IPS DF 6.9 (cell line): ENCODE results near the gene GPC1.

ENCODE experiments used
- DNase-seq: peaks from one replicate; pipeline ENCODE4 v3.0.0-alpha.2; 2013; ENCODE audit warnings: low read depth, low spot score
- H3K27ac ChIP-seq: one replicate; pipeline ENCODE4 v1.5.1; 2013; ENCODE audit warnings: low read length, control low read depth
- H3K27me3 ChIP-seq: 2 replicates; pipeline ENCODE4 v1.6.1; 2013; ENCODE audit warnings: mild to moderate bottlenecking, low read length; ENCODE audit not compliant: control insufficient read depth, insufficient read depth
- H3K36me3 ChIP-seq: 2 replicates; pipeline ENCODE4 v1.6.1; 2013; ENCODE audit warnings: low read length; ENCODE audit not compliant: control insufficient read depth, insufficient read depth
- H3K4me1 ChIP-seq: 2 replicates; pipeline ENCODE4 v1.6.1; 2013; ENCODE audit warnings: low read length; ENCODE audit not compliant: control insufficient read depth, insufficient read depth
- H3K4me3 ChIP-seq: 2 replicates; pipeline ENCODE4 v1.5.1; 2013; ENCODE audit warnings: mild to moderate bottlenecking, low read length
- H3K9me3 ChIP-seq: 2 replicates; pipeline ENCODE4 v1.6.1; 2013; ENCODE audit warnings: low read length, inconsistent platforms; ENCODE audit not compliant: control insufficient read depth, insufficient read depth
- WGBS: extraction: QIAGEN DNeasy Blood & Tissue Kit; methylation state at CpG from one replicate; pipeline ENCODE4 v1.1.7; 2013; ENCODE audit warnings: mixed read lengths, missing lambda C conversion rate; ENCODE audit not compliant: insufficient read length, insufficient coverage; 5-methylcytosine and 5-hydroxymethylcytosine counted together

Gene GPC1

DNA sequence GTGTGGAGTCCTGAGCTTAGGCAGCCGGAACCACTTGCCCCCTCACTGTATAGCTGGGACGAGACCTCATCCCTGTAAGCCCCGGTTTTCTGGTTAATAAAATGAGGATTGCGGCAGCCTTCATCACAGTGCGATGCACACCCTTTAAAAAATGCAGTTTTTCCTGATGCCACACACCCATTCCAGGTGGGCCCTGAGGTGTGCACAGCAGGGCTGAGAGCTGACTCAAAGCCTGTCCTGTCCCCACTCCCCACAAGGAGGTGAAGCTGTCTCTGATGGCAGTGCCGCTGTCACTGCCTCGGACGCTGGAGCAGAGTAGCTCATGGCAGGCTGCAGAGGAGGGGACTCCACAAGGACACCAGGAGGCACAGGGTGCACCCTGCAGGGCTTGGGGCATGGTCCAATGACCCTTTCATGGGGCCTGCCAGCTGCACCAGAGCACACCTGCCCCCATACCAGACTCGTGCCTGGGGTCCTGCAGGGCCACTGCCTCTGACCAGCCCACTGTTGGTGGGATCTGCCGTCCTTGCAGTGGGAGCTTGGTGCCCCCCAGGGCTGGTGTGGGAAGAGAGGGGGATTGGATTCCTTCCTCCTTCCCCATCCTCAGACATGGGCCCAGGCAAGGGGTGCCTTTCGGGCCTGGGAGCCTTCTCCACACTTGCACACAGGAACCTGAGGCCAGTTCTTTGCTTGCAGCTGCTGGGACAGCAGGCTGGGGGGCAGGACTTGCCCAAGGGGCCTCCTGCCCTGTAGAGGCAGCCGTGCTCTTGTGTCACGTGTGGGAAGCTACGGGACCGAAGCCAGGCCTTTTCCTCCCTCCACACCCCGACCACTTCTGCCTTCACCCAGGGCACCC is 22.8 kb downstream of the GPC1 start:
- Histone ChIP-seq H3K36me3 (no peaks in the 10 kb centered on the region; the same call in 1 of the 2 replicates), H3K4me1 (peaks cover 30% of the 10 kb centered on the region), H3K9me3 (no peaks in the 10 kb centered on the region), H3K27me3 (peaks cover 18% of the 10 kb centered on the region), H3K4me3 (no peak overlapping the region), H3K27ac (no peak overlapping the region)
- no CpG with 5 or more reads among the region's 16 CpGs for WGBS
- DNase-seq: no peak

DNA sequence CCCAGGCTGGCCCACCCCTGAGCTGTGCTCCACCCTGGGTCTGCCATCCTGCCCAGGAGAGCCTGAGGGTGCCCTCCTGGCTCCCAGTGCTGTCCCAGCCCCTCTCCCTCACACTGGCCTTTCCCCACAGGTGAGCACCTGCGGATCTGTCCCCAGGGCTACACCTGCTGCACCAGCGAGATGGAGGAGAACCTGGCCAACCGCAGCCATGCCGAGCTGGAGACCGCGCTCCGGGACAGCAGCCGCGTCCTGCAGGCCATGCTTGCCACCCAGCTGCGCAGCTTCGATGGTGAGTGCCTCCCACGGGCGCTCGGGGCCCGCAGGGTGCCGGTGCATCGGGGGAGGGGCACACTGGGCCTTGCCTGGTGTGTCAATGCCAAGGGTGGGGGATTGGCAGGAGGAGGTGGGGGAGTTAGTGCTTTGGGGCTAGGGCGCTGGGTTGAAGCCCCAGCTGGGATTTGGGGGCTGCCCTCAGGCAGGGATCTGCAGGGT is 23.5 kb downstream of the GPC1 start:
- H3K4me1 ChIP-seq: peaks cover 30% of the 10 kb centered on the region
- no peak for DNase-seq
- no peaks in the 10 kb centered on the region for H3K9me3 ChIP-seq
- WGBS: no CpG with 5 or more reads among the region's 18 CpGs
- H3K27me3 ChIP-seq: peaks cover 18% of the 10 kb centered on the region
- no peak overlapping the region for H3K27ac ChIP-seq
- H3K36me3 ChIP-seq: peaks cover 4% of the 10 kb centered on the region; the same call in 1 of the 2 replicates
- H3K4me3 ChIP-seq: no peak overlapping the region

DNA sequence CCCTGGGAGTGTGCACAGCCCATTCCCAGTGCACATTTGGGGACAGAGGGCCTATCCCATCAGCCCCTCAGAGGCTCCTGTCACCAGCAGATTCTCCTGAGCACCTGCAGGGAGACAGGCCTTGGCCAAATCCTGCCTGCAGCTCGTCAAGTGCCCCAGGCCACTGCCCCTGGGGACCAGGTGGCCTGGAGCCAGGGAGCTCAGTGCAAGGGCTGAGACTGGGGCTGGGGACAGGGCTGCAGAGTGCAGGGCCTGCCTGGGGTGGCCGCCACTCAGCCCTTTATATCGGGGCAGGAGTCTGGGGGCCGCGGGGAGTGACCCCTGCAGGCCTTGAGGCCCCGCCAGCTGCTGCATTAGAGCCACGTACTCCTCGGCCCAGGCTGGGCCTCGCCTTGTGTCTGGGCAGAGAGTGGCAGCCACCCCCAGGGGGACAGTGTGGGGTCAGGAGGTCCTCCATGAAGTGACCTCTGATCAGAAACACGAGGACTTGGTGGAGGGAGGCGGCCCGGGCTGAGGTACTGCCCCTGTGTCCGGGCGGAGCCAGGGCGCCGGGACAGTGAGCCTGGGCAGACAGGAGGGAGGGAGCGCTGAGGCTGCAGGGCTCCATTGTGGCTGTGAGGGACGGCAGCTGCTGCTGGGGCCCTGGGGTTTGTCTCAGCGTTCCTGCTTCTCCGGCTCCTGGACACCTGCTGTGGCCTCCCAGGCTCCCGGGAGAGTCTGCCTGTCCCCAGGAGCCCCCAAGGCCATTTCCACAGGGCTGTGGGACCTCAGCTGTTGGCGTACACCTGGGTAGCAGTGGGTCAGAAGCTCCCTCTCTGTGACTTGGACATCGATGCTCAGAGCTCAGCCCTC is 24.2 kb downstream of the GPC1 start:
- no peaks in the 10 kb centered on the region for H3K9me3 ChIP-seq
- no peak overlapping the region for H3K4me3 ChIP-seq
- no CpG with 5 or more reads among the region's 23 CpGs for WGBS
- DNase-seq: no peak
- H3K36me3 ChIP-seq: peaks cover 9% of the 10 kb centered on the region
- H3K27ac ChIP-seq: no peak overlapping the region
- H3K4me1 ChIP-seq: peaks cover 27% of the 10 kb centered on the region
- H3K27me3 ChIP-seq: peaks cover 11% of the 10 kb centered on the region

DNA sequence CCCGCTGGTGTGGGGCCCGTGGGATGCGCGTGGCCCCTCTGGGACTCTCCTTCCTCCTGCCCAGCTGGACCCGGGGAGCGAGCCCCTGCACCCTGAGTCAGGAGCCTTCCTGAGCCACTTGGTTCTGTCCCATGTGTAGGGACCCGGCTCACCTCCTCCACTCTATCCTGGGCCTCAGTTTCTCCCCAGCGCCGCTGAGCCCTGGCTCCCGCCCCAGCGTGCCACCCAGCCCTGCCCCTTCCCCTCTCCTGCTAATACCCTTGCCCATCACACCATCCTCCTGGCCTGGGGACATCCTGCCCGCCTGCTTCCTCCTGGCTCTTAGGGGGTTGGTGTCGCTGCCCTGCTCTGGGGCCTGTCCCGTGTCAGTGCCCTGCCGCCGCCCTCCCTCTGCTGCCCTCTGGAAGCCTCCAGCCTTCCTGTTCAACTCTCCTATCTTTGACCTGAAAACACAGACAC is 24.8 kb downstream of the GPC1 start:
- peaks cover 21% of the 10 kb centered on the region for H3K4me1 ChIP-seq
- WGBS: no CpG with 5 or more reads among the region's 16 CpGs
- H3K9me3 ChIP-seq: no peaks in the 10 kb centered on the region
- no peak for DNase-seq
- peaks cover 4% of the 10 kb centered on the region; the same call in 1 of the 2 replicates for H3K27me3 ChIP-seq
- H3K27ac ChIP-seq: no peak overlapping the region
- no peak overlapping the region for H3K4me3 ChIP-seq
- peaks cover 9% of the 10 kb centered on the region for H3K36me3 ChIP-seq

DNA sequence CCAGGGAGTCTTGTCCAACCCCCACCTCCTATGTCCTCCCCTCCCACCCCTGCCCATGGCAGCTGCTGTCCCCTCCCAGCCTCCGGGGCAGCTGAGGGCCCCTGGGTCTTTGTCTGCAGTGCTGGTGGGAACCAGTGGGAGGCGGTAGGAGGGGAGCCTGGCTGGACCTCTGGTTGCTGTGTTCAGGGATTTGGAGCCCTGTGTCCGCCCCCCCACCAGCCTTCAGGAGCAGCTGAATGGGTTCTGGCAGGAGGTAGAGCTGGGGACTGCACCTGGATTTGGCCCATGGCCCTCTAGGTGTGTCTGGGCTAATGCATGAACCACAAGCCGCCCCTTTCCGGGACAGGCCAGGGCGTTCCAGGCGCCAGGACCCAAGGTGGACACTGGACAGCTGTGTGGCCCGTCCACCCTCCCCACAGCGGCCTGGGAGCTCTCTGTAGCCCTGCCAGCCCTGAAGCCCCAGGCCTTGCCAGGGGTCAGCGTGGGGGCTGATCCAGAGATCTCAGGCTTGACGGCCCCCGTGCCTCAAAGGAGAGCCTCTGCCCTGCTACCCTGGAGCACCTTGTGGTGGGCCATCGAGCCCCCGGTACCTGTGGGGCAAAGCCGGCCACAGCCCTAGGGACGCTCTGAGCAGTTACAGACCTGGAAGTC is 25.4 kb downstream of the GPC1 start:
- H3K36me3 ChIP-seq: peaks cover 9% of the 10 kb centered on the region
- H3K27me3 ChIP-seq: peaks cover 3% of the 10 kb centered on the region; the same call in 1 of the 2 replicates
- peaks cover 20% of the 10 kb centered on the region for H3K4me1 ChIP-seq
- H3K27ac ChIP-seq: no peak overlapping the region
- no CpG with 5 or more reads among the region's 16 CpGs for WGBS
- H3K9me3 ChIP-seq: no peaks in the 10 kb centered on the region
- DNase-seq: no peak
- no peak overlapping the region for H3K4me3 ChIP-seq

DNA sequence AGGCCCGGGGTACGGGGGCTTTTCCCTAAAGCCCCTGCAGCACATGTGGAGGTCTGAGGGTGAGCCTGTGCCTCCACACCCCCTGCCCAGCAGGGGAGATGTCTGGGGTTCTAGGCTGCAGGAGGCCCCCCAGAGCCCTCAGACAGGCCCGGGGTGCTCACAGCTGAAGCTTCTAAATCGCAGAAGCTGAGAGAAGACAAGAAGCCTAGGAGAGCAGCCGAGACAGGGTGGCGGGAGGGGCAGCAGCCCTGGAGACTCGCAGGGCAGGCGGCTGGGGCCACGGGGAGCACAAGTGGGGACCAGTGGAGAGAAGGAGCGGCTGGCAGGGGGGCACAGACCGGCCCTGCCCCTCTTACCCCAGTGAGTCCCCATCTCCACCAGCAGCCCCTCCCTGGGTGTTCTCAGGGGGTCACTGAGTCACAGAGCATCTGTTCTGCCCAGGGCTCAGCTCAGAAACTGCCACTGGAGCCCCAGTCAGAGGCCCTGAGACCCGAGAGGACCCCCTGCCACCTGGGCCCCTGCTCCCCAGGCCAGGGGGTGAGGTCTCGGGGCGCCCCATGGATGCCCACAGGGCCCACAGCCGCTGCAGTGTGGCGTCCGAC is 26.1 kb downstream of the GPC1 start:
- no peaks in the 10 kb centered on the region for H3K27me3 ChIP-seq
- peaks cover 14% of the 10 kb centered on the region for H3K4me1 ChIP-seq
- no CpG with 5 or more reads among the region's 17 CpGs for WGBS
- no peak for DNase-seq
- H3K4me3 ChIP-seq: no peak overlapping the region
- no peaks in the 10 kb centered on the region for H3K9me3 ChIP-seq
- no peak overlapping the region for H3K27ac ChIP-seq
- H3K36me3 ChIP-seq: peaks cover 9% of the 10 kb centered on the region

DNA sequence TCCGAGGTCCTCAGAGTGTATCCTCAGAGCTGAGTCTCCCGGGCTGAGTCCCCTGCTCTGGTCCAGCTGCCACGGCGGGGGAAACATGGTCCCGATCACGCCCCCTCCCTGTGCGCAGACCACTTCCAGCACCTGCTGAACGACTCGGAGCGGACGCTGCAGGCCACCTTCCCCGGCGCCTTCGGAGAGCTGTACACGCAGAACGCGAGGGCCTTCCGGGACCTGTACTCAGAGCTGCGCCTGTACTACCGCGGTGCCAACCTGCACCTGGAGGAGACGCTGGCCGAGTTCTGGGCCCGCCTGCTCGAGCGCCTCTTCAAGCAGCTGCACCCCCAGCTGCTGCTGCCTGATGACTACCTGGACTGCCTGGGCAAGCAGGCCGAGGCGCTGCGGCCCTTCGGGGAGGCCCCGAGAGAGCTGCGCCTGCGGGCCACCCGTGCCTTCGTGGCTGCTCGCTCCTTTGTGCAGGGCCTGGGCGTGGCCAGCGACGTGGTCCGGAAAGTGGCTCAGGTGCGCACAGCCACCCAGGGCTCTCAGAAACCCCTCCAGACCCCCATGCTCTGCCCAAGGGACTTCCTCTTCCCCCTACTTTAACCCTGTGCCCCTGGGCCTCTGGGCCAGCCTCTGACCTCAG is 26.7 kb downstream of the GPC1 start:
- Histone ChIP-seq H3K4me3 (no peak overlapping the region), H3K27ac (no peak overlapping the region), H3K36me3 (peaks cover 9% of the 10 kb centered on the region), H3K4me1 (peaks cover 14% of the 10 kb centered on the region), H3K9me3 (no peaks in the 10 kb centered on the region), H3K27me3 (no peaks in the 10 kb centered on the region)
- WGBS: no CpG with 5 or more reads among the region's 41 CpGs
- no peak for DNase-seq

DNA sequence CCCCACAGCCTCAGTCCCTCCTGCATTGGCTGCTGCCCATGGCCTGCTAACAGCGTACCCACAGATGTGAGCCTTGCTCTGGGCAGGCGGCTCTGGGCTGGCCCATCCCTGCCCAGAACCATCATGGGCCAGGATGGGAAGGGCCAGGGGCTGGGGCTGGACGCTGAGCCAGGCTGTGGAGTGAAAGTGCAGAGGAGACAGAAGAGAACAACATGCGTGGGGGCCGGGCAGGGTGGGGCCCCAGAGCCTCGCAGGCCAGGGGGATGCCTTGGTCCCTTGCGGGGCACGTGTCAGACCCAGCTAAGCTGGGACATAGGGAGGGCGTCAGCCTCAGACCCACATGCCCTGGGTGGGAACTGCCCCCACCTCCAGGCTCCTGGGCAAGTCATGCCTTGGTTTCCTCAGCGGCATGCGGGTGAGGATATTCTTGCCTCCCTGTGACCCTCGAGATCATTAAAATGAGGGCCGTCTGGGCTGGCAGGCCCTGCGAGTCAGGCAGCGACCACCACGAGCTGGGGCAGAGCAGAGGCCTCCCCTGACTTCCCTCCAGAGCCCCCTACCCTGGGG is 27.3 kb downstream of the GPC1 start:
- Histone ChIP-seq H3K4me3 (no peak overlapping the region), H3K27me3 (no peaks in the 10 kb centered on the region), H3K36me3 (peaks cover 9% of the 10 kb centered on the region), H3K4me1 (peaks cover 9% of the 10 kb centered on the region), H3K9me3 (no peaks in the 10 kb centered on the region), H3K27ac (no peak overlapping the region)
- no CpG with 5 or more reads among the region's 16 CpGs for WGBS
- no peak for DNase-seq

DNA sequence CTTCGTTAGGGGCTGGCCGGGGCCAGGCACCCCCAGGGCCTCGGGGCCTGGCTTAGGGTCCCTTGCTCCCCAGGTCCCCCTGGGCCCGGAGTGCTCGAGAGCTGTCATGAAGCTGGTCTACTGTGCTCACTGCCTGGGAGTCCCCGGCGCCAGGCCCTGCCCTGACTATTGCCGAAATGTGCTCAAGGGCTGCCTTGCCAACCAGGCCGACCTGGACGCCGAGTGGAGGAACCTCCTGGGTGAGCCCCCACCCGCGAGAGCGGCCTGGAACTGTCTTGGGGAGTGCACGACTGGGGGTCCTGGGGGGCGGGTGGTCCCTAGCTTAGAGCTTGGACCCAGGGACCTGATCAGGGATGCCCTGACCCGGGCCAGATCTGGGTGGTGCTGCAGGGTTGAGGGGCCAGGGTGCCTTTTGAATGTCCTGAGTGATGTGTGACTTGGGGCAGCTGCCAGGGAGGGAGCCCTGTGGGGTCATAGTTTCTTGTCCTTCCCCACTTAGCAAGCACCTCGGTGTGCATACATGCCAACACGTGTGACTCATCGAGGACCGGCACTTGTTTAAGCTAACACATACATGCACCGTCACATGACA is 27.9 kb downstream of the GPC1 start:
- Histone ChIP-seq H3K9me3 (no peaks in the 10 kb centered on the region), H3K4me1 (peaks cover 4% of the 10 kb centered on the region), H3K27me3 (no peaks in the 10 kb centered on the region), H3K36me3 (peaks cover 9% of the 10 kb centered on the region), H3K27ac (no peak overlapping the region), H3K4me3 (no peak overlapping the region)
- no CpG with 5 or more reads among the region's 22 CpGs for WGBS
- no peak for DNase-seq
